ENCODE data around the gene NADSYN1.

The NADSYN1 gene

GRCh38 chr11:71488681-71489270, 35.8 kb downstream of the NADSYN1 start:
- Histone ChIP-seq H3K4me1 (ENCODE audit: insufficient read depth, low read length) (no peaks in the 10 kb centered on the region), H3K4me2 (ENCODE audit: insufficient read depth, low read length) (no peak overlapping the region), H3K36me3 (ENCODE audit: insufficient read depth, low read length) (peaks cover 64% of the 10 kb centered on the region), H3K9me3 (ENCODE audit: insufficient read depth, low read length, severe bottlenecking) (no peaks in the 10 kb centered on the region), H2AFZ (ENCODE audit: low read depth, low read length) (no peak overlapping the region), H4K20me1 (ENCODE audit: insufficient read depth, low read length) (0 out of 2 replicates have a peak, but pooled peaks cover 2% of the 10 kb centered on the region), H3K27ac (ENCODE audit: low read length) (no peak overlapping the region), H3K4me3 (ENCODE audit: low read depth in 1 of 2, low read length in 2 of 2) (no peak overlapping the region), H3K9ac (ENCODE audit: low read depth, low read length) (no peak overlapping the region), H3K79me2 (ENCODE audit: insufficient read depth, low read length) (no peaks in the 10 kb centered on the region), H3K27me3 (ENCODE audit: insufficient read depth, low read length, poor library complexity) (no peaks in the 10 kb centered on the region)
- TF ChIP-seq CTCF (IDR thresholded peaks at IDR 0.05; ENCODE audit: borderline replicate concordance, extremely low read depth, low read length, poor library complexity, severe bottlenecking) = no peak
- no peak for TF ChIP-seq EZH2 (IDR thresholded peaks at IDR 0.05; ENCODE audit: borderline replicate concordance, low read depth, low read length, severe bottlenecking)
- ATAC-seq (ENCODE audit: insufficient read depth, low read depth) (no peak), DNase-seq (no peak)

DNA sequence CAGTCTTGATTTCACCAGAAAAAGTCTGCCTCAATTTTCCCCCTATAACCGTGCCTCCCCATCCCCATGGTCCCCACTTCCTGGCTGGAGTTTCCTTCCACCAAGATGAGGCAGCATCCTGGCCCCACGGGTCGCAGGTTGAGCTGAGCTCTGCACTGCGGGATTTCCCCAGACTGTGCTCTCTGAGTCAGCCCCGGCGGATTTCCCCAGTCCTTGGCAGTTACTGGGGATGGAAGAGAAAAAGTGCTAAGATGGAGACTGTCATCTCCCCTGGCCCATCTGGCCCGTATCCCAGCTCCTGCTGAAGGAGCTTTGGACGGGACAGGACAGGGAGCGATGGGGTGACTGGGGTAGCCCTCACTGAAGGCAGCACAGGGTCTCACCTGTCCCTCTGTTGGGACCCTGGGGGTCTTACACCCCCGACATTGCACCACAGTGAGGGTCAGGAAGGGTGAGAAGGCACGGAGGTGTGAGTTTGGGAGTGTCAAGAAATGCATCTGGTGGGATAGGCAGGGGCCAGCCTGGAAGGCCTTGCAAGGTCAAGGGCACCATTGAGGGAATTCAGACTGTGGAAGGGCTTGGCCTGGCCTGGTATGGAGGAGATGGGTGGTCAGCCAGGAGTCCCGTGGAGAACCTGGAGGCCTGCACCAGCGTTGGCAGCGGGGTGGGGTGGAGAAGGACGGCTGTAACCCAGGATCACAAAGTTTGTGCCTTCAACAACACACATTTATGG, 36.5 kb downstream of the NADSYN1 start:
- H3K27ac ChIP-seq (ENCODE audit: low read length) = no peak overlapping the region
- DNase-seq (no peak), ATAC-seq (ENCODE audit: insufficient read depth, low read depth) (no peak)
- H3K27me3 ChIP-seq (ENCODE audit: insufficient read depth, low read length, poor library complexity) = no peaks in the 10 kb centered on the region
- H3K36me3 ChIP-seq (ENCODE audit: insufficient read depth, low read length) = peaks cover 63% of the 10 kb centered on the region
- TF ChIP-seq EZH2 (IDR thresholded peaks at IDR 0.05; ENCODE audit: borderline replicate concordance, low read depth, low read length, severe bottlenecking) (no peak), CTCF (IDR thresholded peaks at IDR 0.05; ENCODE audit: borderline replicate concordance, extremely low read depth, low read length, poor library complexity, severe bottlenecking) (no peak)
- H4K20me1 ChIP-seq (ENCODE audit: insufficient read depth, low read length) = 0 out of 2 replicates have a peak, but pooled peaks cover 2% of the 10 kb centered on the region
- no peak overlapping the region for H2AFZ ChIP-seq (ENCODE audit: low read depth, low read length)
- no peaks in the 10 kb centered on the region for H3K79me2 ChIP-seq (ENCODE audit: insufficient read depth, low read length)
- no peak overlapping the region for H3K4me2 ChIP-seq (ENCODE audit: insufficient read depth, low read length)
- no peaks in the 10 kb centered on the region for H3K9me3 ChIP-seq (ENCODE audit: insufficient read depth, low read length, severe bottlenecking)
- H3K9ac ChIP-seq (ENCODE audit: low read depth, low read length) = no peak overlapping the region
- no peak overlapping the region for H3K4me3 ChIP-seq (ENCODE audit: low read depth in 1 of 2, low read length in 2 of 2)
- no peaks in the 10 kb centered on the region for H3K4me1 ChIP-seq (ENCODE audit: insufficient read depth, low read length)

- peaks cover 58% of the 10 kb centered on the region for H3K36me3 ChIP-seq (ENCODE audit: insufficient read depth, low read length)
- no peaks in the 10 kb centered on the region for H4K20me1 ChIP-seq (ENCODE audit: insufficient read depth, low read length)
- no peak for DNase-seq
- no peaks in the 10 kb centered on the region for H3K79me2 ChIP-seq (ENCODE audit: insufficient read depth, low read length)
- no peaks in the 10 kb centered on the region for H3K27me3 ChIP-seq (ENCODE audit: insufficient read depth, low read length, poor library complexity)
- no peak overlapping the region for H2AFZ ChIP-seq (ENCODE audit: low read depth, low read length)
- H3K4me1 ChIP-seq (ENCODE audit: insufficient read depth, low read length) = no peaks in the 10 kb centered on the region
- no peak overlapping the region for H3K4me3 ChIP-seq (ENCODE audit: low read depth in 1 of 2, low read length in 2 of 2)
- no peak overlapping the region for H3K9ac ChIP-seq (ENCODE audit: low read depth, low read length)
- no peak overlapping the region for H3K4me2 ChIP-seq (ENCODE audit: insufficient read depth, low read length)
- TF ChIP-seq EZH2 (IDR thresholded peaks at IDR 0.05; ENCODE audit: borderline replicate concordance, low read depth, low read length, severe bottlenecking) (no peak), CTCF (IDR thresholded peaks at IDR 0.05; ENCODE audit: borderline replicate concordance, extremely low read depth, low read length, poor library complexity, severe bottlenecking) (no peak)
- H3K27ac ChIP-seq (ENCODE audit: low read length) = no peak overlapping the region
- ATAC-seq (ENCODE audit: insufficient read depth, low read depth) = no peak
- no peaks in the 10 kb centered on the region for H3K9me3 ChIP-seq (ENCODE audit: insufficient read depth, low read length, severe bottlenecking)
Measured at GRCh38 chr11:71490044-71490730, 37.2 kb downstream of the NADSYN1 start.

Measured in DND-41 (cell line).